GM23248 (cell line): ENCODE data around the gene FSD1L.

Experiments
- EZH2 ChIP-seq: fragments of 200-600 bp; sonication (generic); IDR thresholded peaks from 2 replicates; pipeline ENCODE4 v1.6.1; 2018; ENCODE audit warnings: antibody characterized with exemption, mild to moderate bottlenecking; ENCODE audit not compliant: insufficient read depth, poor library complexity, severe bottlenecking
- EZH2phosphoT487 ChIP-seq: fragments of 200-600 bp; sonication (generic); IDR thresholded peaks from 2 replicates; pipeline ENCODE4 v1.6.1; 2018; ENCODE audit warnings: antibody characterized with exemption, moderate library complexity, mild to moderate bottlenecking, low read depth; ENCODE audit not compliant: insufficient read depth

- TF ChIP-seq EZH2phosphoT487: no peak
- TF ChIP-seq EZH2: no peak
These were observed 68.1 kb downstream of the FSD1L start for GRCh38 chr9:105515811-105516413.
